AG08395 (cell line): Measurements from ENCODE around the gene OR52E4.

Experiments used
- DNase-seq: peaks from one replicate; pipeline ENCODE4 v3.0.0; 2012; ENCODE audit warnings: mixed read lengths, low spot score

Gene OR52E4

DNA sequence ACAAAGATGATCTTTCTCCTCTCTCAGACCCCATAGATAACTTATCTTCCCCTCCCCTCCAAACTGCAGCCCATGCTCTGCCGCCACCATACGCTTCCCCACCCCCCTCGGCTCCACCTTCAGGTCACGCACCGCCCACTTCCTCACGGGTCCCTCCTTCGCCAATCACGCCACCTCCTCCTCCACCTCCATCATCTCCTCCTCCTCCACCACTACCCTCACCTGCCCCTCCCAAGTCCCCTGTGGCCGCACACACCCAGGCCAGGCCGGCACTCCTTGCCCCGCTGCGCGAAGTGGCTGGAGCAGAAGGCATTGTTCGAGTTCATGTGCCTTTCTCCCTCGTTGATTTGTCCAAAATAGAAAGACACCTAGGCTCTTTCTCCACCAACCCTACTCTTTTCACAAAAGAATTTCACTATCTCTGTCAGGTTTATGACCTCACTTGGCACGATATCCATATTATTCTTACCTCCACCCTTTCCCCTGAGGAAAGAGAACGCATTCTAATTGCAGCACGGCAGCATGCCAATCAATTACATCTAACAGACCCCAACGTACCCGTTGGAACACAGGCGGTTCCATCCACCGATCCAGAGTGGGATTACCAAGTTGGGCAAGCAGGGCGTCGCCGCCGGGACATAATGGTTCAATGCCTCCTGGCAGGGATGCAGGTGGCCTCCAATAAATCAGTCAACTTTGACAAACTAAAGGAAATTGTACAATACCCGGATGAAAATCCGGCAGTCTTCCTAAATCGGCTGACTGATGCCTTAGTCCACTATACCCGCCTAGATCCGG is 49.3 kb downstream of the OR52E4 start:
- DNase-seq, result no peak

- no peak for DNase-seq
These were observed 50.2 kb downstream of the OR52E4 start for GRCh38 chr11:5930614-5931013.

- DNase-seq, result no peak
These were observed 50.6 kb downstream of the OR52E4 start for GRCh38 chr11:5931061-5931460.

DNA sequence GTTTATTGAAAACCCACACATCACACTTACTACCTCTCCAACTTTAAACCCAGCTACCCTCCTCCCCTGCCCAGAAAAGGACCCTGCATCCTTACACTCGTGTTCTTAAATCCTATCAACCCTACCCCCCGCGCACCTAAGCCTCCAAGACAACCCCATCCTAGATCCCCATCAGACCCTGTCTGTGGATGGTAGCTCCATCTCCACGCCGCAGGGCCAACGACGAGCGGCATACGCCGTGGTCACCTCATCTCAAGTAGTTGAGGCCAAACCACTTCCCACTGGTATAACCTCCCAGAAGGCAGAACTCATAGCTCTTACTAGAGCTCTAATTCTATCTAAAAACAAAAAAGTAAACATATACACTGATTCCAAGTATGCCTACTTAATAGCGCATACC is 52.2 kb downstream of the OR52E4 start:
- no peak for DNase-seq

GRCh38 chr11:5933116-5933515 is 52.7 kb downstream of the OR52E4 start:
- DNase-seq, result no peak
